Mesothelial cell of epicardium (in vitro differentiated cells): ENCODE measurements around the gene OPHN1. TPM values are rescaled to one million over a fixed set of nuclear protein-coding genes. Genes with fewer than 3 reads are reported as not detected.
"Not testable (repeated sequence)": the region's sequence is repeated elsewhere in the genome, so short reads cannot be mapped to it uniquely, and the experiment has no call there.

Experiments used
- DNase-seq, 2 experiments: peaks; one replicate each; pipeline ENCODE4 v3.0.0; 2021; ENCODE audit warnings: low spot score in 2 of 2; ENCODE audit not compliant: unreplicated experiment in 2 of 2
- H3K27ac Mint-ChIP-seq: 2 replicates; pipeline ENCODE4 v1.8.0; 2021; ENCODE audit warnings: mixed read lengths
- H3K27me3 Mint-ChIP-seq: 2 replicates; pipeline ENCODE4 v1.8.0; 2021; ENCODE audit warnings: low read depth, mixed read lengths
- H3K36me3 Mint-ChIP-seq: 2 replicates; pipeline ENCODE4 v1.8.0; 2021; ENCODE audit warnings: mixed read lengths
- H3K4me1 Mint-ChIP-seq: 2 replicates; pipeline ENCODE4 v1.8.0; 2021; ENCODE audit warnings: mixed read lengths
- H3K4me3 Mint-ChIP-seq: 2 replicates; pipeline ENCODE4 v1.8.0; 2021; ENCODE audit warnings: mild to moderate bottlenecking, moderate library complexity, mixed read lengths
- H3K9me3 Mint-ChIP-seq: 2 replicates; pipeline ENCODE4 v1.8.0; 2021; ENCODE audit warnings: mixed read lengths
- total RNA-seq: library from RNA; stranded (reverse); gene quantifications from 3 replicates; pipeline ENCODE4 v1.2.1, GENCODE V29; 2021
- TF ChIP-seq, protein P1 (sequence below): fragments of 200-600 bp; sonication (generic); IDR thresholded peaks from one replicate; pipeline ENCODE4 v1.5.0; 2021; ENCODE audit warnings: antibody characterized with exemption; ENCODE audit not compliant: unreplicated experiment

Gene OPHN1
- total RNA-seq, 1 donor from 2014 or later, result 8.6 TPM

DNA sequence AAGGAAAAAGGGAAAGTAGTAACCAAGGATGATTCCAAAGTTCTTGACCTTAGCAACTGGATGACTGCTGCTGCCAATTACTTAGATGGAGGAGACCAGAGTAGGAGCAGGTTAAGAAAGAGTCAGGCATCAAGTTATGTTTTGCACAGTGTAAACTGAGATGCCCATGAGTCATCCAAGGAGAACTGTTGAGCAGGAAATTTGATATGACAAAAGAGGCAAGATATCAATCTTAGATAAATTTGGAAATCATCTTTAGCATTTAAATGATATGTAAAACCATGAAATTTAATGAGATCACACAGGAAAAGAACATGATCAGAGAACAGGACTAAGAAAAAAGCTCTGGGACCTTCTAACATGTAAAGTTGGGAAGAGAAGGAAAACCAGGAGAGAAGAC lies 361.3 kb downstream of the OPHN1 start:
- TF ChIP-seq, protein P1, sequence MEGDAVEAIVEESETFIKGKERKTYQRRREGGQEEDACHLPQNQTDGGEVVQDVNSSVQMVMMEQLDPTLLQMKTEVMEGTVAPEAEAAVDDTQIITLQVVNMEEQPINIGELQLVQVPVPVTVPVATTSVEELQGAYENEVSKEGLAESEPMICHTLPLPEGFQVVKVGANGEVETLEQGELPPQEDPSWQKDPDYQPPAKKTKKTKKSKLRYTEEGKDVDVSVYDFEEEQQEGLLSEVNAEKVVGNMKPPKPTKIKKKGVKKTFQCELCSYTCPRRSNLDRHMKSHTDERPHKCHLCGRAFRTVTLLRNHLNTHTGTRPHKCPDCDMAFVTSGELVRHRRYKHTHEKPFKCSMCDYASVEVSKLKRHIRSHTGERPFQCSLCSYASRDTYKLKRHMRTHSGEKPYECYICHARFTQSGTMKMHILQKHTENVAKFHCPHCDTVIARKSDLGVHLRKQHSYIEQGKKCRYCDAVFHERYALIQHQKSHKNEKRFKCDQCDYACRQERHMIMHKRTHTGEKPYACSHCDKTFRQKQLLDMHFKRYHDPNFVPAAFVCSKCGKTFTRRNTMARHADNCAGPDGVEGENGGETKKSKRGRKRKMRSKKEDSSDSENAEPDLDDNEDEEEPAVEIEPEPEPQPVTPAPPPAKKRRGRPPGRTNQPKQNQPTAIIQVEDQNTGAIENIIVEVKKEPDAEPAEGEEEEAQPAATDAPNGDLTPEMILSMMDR, result no peak
- Mint-ChIP-seq H3K4me1 (no peaks in the 10 kb centered on the region), H3K4me3 (no peak overlapping the region), H3K9me3 (peaks cover 36% of the 10 kb centered on the region), H3K27ac (no peak overlapping the region), H3K27me3 (no peaks in the 10 kb centered on the region), H3K36me3 (peaks cover 10% of the 10 kb centered on the region)
- no peak for DNase-seq

DNA sequence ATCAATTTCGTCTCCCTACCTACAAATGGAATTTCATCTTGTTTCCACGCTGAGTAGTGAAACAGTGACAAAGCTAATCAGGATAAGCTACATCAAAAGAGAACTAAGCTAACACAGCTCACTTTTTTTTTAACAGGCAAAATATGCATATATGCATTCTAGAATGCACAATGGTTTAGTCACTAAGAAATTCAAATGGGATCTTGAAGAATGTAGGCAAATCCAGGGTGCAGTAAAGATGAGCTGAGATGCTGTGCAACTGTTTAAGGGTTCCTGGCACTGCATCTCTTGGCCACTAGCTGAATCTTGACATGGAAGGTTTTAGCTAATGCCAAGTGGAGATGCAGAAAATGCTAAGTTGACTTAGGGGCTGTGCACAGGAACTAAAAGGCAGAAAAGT lies 363.2 kb downstream of the OPHN1 start:
- not testable (repeated sequence) for DNase-seq, H3K4me1 Mint-ChIP-seq, H3K27me3 Mint-ChIP-seq, H3K4me3 Mint-ChIP-seq, H3K27ac Mint-ChIP-seq
- Mint-ChIP-seq H3K9me3 (peaks cover 39% of the 10 kb centered on the region), H3K36me3 (peaks cover 10% of the 10 kb centered on the region)

DNA sequence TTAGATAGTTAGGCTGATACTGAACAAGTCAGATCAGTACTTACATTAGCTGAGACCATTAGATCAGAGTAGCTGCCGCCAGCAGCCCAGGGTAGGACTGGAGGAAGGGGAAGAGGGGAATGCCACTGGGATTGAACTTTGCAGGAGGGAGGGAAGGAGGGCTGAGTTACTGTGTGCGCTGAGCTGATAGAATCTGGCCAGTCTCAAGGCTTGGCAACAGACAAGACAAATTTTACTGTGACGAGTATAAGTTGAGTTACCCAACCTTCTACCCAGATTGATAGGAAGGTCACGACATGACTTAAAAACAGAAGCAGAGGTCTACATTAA lies 372.1 kb downstream of the OPHN1 start:
- Mint-ChIP-seq H3K36me3 (peaks cover 2% of the 10 kb centered on the region), H3K9me3 (peaks cover 18% of the 10 kb centered on the region), H3K27me3 (no peaks in the 10 kb centered on the region), H3K4me3 (no peak overlapping the region), H3K27ac (peak overlapping the region; percentile 86), H3K4me1 (peaks cover 24% of the 10 kb centered on the region)
- TF ChIP-seq, protein P1, result no peak
- no peak for DNase-seq

DNA sequence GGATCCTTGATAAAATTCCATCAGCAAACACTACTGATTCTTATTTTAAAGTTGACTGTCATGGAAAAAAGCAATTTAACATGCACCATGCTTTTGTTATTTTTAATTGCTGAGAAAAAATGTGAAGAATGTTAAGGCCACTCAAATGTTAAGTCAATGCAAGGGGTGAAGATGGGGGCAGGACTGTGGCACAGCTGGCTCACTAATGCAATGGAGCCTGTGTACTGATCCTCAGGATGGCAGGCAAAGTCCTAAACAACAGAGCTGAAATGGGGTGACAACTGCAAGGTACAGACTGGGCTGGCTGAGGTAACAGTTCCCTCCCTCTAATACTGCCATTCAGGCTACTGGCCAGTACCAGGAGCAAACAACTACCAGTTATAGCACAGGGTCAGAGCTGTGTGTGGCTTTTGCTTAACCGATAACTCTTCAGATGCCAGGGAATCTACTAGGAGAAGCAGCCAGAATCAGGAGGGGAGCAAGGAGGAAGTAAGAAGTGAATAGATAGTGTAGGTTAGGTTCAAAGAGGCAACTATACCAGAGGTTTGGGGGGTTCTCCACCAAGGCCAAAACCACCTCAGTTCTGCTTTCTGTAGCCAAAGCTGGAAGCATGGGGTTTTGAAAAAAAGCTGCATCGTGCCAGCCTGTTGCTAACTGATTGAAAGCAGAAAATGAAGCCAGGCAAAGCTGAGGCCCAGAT lies 372.6 kb downstream of the OPHN1 start:
- Mint-ChIP-seq H3K4me1 (peaks cover 24% of the 10 kb centered on the region), H3K9me3 (peaks cover 16% of the 10 kb centered on the region), H3K36me3 (peaks cover 2% of the 10 kb centered on the region), H3K27me3 (no peaks in the 10 kb centered on the region), H3K27ac (peak overlapping the region; percentile 86), H3K4me3 (no peak overlapping the region)
- no peak for DNase-seq
- TF ChIP-seq, protein P1, result no peak

DNA sequence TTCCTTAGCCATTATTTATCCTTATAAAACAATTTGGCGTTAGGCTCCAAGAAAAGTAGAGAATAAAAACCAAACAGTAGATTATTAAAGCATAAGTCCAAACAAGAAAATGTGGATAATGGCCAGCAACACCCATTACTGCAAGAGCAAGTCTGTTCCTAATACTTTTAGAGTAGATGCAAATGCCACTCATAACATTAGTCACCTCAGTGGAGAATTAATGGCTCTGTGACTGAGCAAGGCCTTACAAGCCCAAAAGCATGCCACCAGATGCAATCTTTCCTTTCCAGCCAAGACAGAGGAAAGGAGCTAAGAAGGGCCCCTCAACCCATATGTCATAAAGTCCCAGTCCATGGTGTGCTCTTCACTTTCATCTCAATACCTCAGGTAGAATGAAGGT lies 373.8 kb downstream of the OPHN1 start:
- no peak for DNase-seq
- H3K9me3 Mint-ChIP-seq, result peaks cover 14% of the 10 kb centered on the region
- no peaks in the 10 kb centered on the region for H3K27me3 Mint-ChIP-seq
- H3K4me1 Mint-ChIP-seq, result peaks cover 24% of the 10 kb centered on the region
- TF ChIP-seq, protein P1, result no peak
- H3K4me3 Mint-ChIP-seq, result no peak overlapping the region
- H3K36me3 Mint-ChIP-seq, result peaks cover 2% of the 10 kb centered on the region
- H3K27ac Mint-ChIP-seq, result no peak overlapping the region

DNA sequence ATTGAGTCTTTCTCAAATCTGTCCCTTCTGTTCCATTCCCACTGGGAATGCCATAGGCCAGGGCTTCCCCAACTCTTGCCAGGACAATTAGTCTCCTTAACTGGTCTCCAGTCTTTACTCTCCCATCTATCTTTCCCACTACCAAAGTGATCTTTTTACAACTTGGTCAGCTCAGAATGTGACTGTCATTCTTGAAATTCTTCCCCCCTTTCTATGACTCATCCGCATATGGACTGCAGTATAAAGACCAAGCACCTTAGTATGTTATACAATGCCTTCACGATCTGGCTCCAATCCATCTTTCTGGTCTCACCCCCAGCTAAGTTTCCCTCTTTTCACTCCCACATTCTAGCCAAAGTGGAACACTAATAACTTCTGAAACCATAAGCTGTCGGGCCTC lies 383.8 kb downstream of the OPHN1 start:
- DNase-seq, result no peak
- H3K4me1 Mint-ChIP-seq, result no peaks in the 10 kb centered on the region
- no peaks in the 10 kb centered on the region for H3K27me3 Mint-ChIP-seq
- H3K4me3 Mint-ChIP-seq, result no peak overlapping the region
- TF ChIP-seq, protein P1, result no peak
- H3K9me3 Mint-ChIP-seq, result peaks cover 25% of the 10 kb centered on the region
- H3K36me3 Mint-ChIP-seq, result peaks cover 8% of the 10 kb centered on the region
- H3K27ac Mint-ChIP-seq, result no peak overlapping the region
